PC-3 (cell line): Measurements from ENCODE around the gene CYB5R4.

Source experiments
- CTCF ChIP-seq: fragments of 300-600 bp; sonication (generic); conservative IDR thresholded peaks from 2 replicates; pipeline ENCODE4 v1.5.1; 2017; ENCODE audit warnings: antibody characterized with exemption, low read depth, mild to moderate bottlenecking, low read length
- EZH2 ChIP-seq: fragments of 300-600 bp; sonication (generic); IDR thresholded peaks from one replicate; pipeline ENCODE4 v1.6.1; 2017; ENCODE audit warnings: antibody characterized with exemption, mild to moderate bottlenecking, low read length; ENCODE audit not compliant: unreplicated experiment

DNA sequence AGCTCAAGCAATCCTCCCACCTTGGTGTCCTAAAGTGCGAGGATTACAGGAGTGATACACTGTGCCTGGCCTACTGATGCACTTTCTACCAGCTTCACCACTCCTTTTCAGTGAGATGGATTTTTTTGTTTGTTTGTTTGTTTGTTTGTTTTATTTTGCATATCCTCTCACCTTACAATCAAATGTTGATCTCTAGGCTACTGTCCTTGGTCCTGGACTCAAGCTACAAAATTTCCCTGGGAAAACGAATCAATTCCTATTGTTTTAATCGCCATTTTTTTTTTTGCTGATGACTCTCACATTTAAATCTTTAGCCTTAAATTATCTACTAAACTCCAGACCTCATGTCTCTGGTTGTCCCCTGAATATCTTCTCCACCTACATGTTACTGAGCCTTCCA, 9.9 kb upstream of the CYB5R4 start:
- TF ChIP-seq CTCF (no peak), EZH2 (no peak)
